Ectodermal cell (in vitro differentiated cells): ENCODE data around the gene COPG2.

ENCODE experiments used
- H3K27ac ChIP-seq: 2 replicates; pipeline ENCODE4 v1.7.0; 2013; ENCODE audit warnings: mild to moderate bottlenecking, low read depth, low read length; ENCODE audit not compliant: insufficient read depth, poor library complexity, severe bottlenecking
- H3K27me3 ChIP-seq: 2 replicates; pipeline ENCODE4 v1.7.0; 2013; ENCODE audit warnings: mild to moderate bottlenecking, low read length; ENCODE audit not compliant: insufficient read depth, control insufficient read depth, poor library complexity, severe bottlenecking
- H3K36me3 ChIP-seq: one replicate; pipeline ENCODE4 v1.7.0; 2013; ENCODE audit warnings: low read length; ENCODE audit not compliant: control insufficient read depth, insufficient read depth
- H3K4me1 ChIP-seq: one replicate; pipeline ENCODE4 v1.7.0; 2013; ENCODE audit warnings: low read length; ENCODE audit not compliant: control insufficient read depth, insufficient read depth
- H3K4me3 ChIP-seq: 2 replicates; pipeline ENCODE4 v1.7.0; 2013; ENCODE audit warnings: low read depth, low read length, control low read depth; ENCODE audit not compliant: insufficient read depth
- H3K9me3 ChIP-seq: 2 replicates; pipeline ENCODE4 v1.7.0; 2013; ENCODE audit warnings: mild to moderate bottlenecking, low read length, moderate library complexity; ENCODE audit not compliant: control insufficient read depth
- WGBS, 2 experiments: methylation state at CpG; one replicate each; pipeline ENCODE4 v1.1.7; 2013; ENCODE audit warnings: missing lambda C conversion rate in 2 of 2; 5-methylcytosine and 5-hydroxymethylcytosine counted together

The COPG2 gene

DNA sequence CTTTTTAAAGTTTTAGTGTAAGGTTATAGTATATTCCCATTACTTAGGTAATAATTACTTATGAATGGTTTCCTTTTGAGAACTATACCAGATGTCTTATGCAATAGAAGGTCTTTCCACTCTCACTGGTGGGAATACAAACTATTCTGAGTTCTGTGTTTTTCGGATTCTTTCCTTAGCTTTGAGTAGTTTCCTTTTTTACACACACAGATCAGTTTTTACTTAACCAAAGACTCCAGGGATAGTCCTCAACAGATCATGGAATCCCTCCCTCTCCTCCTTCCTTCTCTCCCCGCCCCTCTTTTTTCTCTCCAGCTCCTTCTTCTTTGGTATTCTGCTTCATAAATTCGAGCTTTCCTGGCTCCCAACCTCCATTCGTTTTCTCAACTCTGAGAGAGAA is 13.3 kb downstream of the COPG2 start:
- 82 to 83% methylated on average over 4 of the region's 4 CpGs for WGBS, 2 experiments

GRCh38 chr7:130654850-130655249 is 13.7 kb downstream of the COPG2 start:
- 97 to 100% methylated on average over 1 of the region's 1 CpG for WGBS, 2 experiments

More for the DNA sequence above, 13.3 kb downstream of the COPG2 start:
- H3K27me3 ChIP-seq, result no peaks in the 10 kb centered on the region
- H3K9me3 ChIP-seq, result no peaks in the 10 kb centered on the region
- no peak overlapping the region for H3K27ac ChIP-seq
- peaks cover 14% of the 10 kb centered on the region for H3K36me3 ChIP-seq
- H3K4me3 ChIP-seq, result no peak overlapping the region
- no peaks in the 10 kb centered on the region for H3K4me1 ChIP-seq

GRCh38 chr7:130650611-130651120 is 17.9 kb downstream of the COPG2 start:
- WGBS, 2 experiments, result 98 to 100% methylated on average over 1 of the region's 1 CpG
- no peak overlapping the region for H3K27ac ChIP-seq
- H3K27me3 ChIP-seq, result no peaks in the 10 kb centered on the region
- H3K9me3 ChIP-seq, result no peaks in the 10 kb centered on the region
- H3K36me3 ChIP-seq, result peaks cover 23% of the 10 kb centered on the region
- no peaks in the 10 kb centered on the region for H3K4me1 ChIP-seq
- no peak overlapping the region for H3K4me3 ChIP-seq

More at GRCh38 chr7:130654850-130655249, 13.7 kb downstream of the COPG2 start:
- Histone ChIP-seq H3K36me3 (peaks cover 11% of the 10 kb centered on the region), H3K27ac (no peak overlapping the region), H3K9me3 (no peaks in the 10 kb centered on the region), H3K4me1 (no peaks in the 10 kb centered on the region), H3K27me3 (no peaks in the 10 kb centered on the region), H3K4me3 (no peak overlapping the region)

GRCh38 chr7:130649004-130649790 is 19.4 kb downstream of the COPG2 start:
- no peaks in the 10 kb centered on the region for H3K4me1 ChIP-seq
- H3K27ac ChIP-seq, result no peak overlapping the region
- no peak overlapping the region for H3K4me3 ChIP-seq
- H3K27me3 ChIP-seq, result no peaks in the 10 kb centered on the region
- H3K9me3 ChIP-seq, result no peaks in the 10 kb centered on the region
- H3K36me3 ChIP-seq, result peaks cover 26% of the 10 kb centered on the region
- WGBS, 2 experiments, result 87 to 92% methylated on average over 4 of the region's 4 CpGs

DNA sequence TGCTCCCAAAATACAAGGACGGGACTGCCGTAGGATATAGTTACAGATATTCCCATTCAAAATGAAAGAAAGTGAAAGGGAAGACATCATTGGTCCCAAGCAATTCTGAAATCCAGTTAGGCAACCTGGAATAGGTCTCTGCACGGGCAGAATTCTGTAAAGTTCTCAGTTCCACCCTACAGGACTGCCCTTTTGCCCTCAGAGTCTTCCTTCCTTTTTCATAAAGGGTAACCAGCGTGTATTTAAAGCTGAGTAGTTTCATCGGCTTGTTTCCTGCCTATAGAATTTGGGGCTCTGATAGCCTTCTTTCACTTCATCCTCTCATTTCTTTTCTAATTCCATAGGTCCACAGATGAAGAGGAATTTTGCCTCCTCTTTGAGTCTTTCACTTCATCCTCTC is 20.0 kb downstream of the COPG2 start:
- H3K36me3 ChIP-seq, result peaks cover 26% of the 10 kb centered on the region
- 94 to 97% methylated on average over 5 of the region's 5 CpGs for WGBS, 2 experiments
- no peak overlapping the region for H3K27ac ChIP-seq
- H3K27me3 ChIP-seq, result no peaks in the 10 kb centered on the region
- no peaks in the 10 kb centered on the region for H3K9me3 ChIP-seq
- no peak overlapping the region for H3K4me3 ChIP-seq
- no peaks in the 10 kb centered on the region for H3K4me1 ChIP-seq

GRCh38 chr7:130642383-130642782 is 26.2 kb downstream of the COPG2 start:
- Histone ChIP-seq H3K4me1 (no peaks in the 10 kb centered on the region), H3K4me3 (no peak overlapping the region), H3K27ac (no peak overlapping the region), H3K9me3 (no peaks in the 10 kb centered on the region), H3K36me3 (peaks cover 26% of the 10 kb centered on the region), H3K27me3 (no peaks in the 10 kb centered on the region)
- WGBS, 2 experiments, result 96 to 97% methylated on average over 3 to 4 of the region's 4 CpGs

DNA sequence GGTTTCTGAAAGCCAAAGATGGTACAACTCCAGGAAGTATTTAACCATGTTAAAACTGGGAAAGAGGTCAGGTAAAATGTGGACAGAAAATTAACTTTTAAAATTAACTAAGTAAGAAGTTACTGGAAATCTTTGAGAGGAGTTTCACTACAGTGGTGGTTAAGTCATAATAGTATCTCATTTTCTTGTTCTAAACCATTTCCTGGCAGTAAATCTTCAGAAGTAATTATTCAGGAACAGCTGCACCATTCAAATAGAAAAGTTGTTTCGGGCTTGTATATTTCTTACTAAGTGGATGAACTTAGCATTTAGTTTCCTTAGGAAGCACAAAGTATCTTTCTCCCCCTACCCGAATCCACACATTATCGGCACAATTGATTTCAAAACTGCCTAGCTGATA is 27.1 kb downstream of the COPG2 start:
- H3K4me3 ChIP-seq, result no peak overlapping the region
- no peak overlapping the region for H3K27ac ChIP-seq
- WGBS, 2 experiments, result 92 to 93% methylated on average over 3 of the region's 3 CpGs
- H3K27me3 ChIP-seq, result no peaks in the 10 kb centered on the region
- no peaks in the 10 kb centered on the region for H3K4me1 ChIP-seq
- H3K36me3 ChIP-seq, result peaks cover 26% of the 10 kb centered on the region
- H3K9me3 ChIP-seq, result no peaks in the 10 kb centered on the region

DNA sequence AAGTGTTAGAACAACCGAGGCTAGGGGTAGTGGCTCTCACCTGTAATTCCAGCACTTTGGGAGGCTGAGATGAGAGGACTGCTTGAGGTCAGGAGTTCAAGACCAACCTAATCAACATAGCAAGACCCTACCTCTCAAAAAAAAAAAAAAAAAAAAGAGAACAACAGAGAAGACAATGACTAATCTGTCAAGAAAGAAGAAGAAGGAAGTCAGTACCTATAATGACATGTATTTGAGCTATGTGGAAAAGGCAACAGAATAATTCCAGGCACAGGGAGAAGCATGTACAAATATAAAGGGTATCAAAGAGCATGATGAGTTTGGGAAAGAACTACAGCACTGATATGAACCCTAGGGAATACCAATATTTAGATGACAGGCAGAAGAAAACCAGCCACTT is 27.5 kb downstream of the COPG2 start:
- peaks cover 26% of the 10 kb centered on the region for H3K36me3 ChIP-seq
- H3K27me3 ChIP-seq, result no peaks in the 10 kb centered on the region
- no peak overlapping the region for H3K4me3 ChIP-seq
- H3K27ac ChIP-seq, result no peak overlapping the region
- H3K9me3 ChIP-seq, result no peaks in the 10 kb centered on the region
- no peaks in the 10 kb centered on the region for H3K4me1 ChIP-seq
- 100% methylated on average over 1 of the region's 1 CpG; no CpG with 5 or more reads in 1 of the 2 experiments for WGBS, 2 experiments

GRCh38 chr7:130639388-130639787 is 29.2 kb downstream of the COPG2 start:
- WGBS, 2 experiments, result 93 to 96% methylated on average over 1 of the region's 1 CpG
- no peak overlapping the region for H3K4me3 ChIP-seq
- no peaks in the 10 kb centered on the region for H3K4me1 ChIP-seq
- H3K36me3 ChIP-seq, result peaks cover 24% of the 10 kb centered on the region
- no peaks in the 10 kb centered on the region for H3K9me3 ChIP-seq
- no peak overlapping the region for H3K27ac ChIP-seq
- no peaks in the 10 kb centered on the region for H3K27me3 ChIP-seq

- H3K36me3 ChIP-seq, result peaks cover 4% of the 10 kb centered on the region
- no peak overlapping the region for H3K27ac ChIP-seq
These were observed 36.4 kb downstream of the COPG2 start for GRCh38 chr7:130632111-130632510.

More at GRCh38 chr7:130632111-130632510, 36.4 kb downstream of the COPG2 start:
- no peaks in the 10 kb centered on the region for H3K4me1 ChIP-seq
- no peaks in the 10 kb centered on the region for H3K27me3 ChIP-seq
- no peak overlapping the region for H3K4me3 ChIP-seq
- no peaks in the 10 kb centered on the region for H3K9me3 ChIP-seq
